GM12873 (cell line): ENCODE results near the gene CSF3R.

Experiments
- TF ChIP-seq, protein P1 (sequence below): IDR thresholded peaks from 2 replicates; pipeline ENCODE4 v1.5.1; 2012; ENCODE audit warnings: low read depth, mild to moderate bottlenecking, moderate library complexity, low read length, control low read depth; ENCODE audit not compliant: insufficient read depth; ENCODE audit errors: missing control alignments

Gene CSF3R

DNA sequence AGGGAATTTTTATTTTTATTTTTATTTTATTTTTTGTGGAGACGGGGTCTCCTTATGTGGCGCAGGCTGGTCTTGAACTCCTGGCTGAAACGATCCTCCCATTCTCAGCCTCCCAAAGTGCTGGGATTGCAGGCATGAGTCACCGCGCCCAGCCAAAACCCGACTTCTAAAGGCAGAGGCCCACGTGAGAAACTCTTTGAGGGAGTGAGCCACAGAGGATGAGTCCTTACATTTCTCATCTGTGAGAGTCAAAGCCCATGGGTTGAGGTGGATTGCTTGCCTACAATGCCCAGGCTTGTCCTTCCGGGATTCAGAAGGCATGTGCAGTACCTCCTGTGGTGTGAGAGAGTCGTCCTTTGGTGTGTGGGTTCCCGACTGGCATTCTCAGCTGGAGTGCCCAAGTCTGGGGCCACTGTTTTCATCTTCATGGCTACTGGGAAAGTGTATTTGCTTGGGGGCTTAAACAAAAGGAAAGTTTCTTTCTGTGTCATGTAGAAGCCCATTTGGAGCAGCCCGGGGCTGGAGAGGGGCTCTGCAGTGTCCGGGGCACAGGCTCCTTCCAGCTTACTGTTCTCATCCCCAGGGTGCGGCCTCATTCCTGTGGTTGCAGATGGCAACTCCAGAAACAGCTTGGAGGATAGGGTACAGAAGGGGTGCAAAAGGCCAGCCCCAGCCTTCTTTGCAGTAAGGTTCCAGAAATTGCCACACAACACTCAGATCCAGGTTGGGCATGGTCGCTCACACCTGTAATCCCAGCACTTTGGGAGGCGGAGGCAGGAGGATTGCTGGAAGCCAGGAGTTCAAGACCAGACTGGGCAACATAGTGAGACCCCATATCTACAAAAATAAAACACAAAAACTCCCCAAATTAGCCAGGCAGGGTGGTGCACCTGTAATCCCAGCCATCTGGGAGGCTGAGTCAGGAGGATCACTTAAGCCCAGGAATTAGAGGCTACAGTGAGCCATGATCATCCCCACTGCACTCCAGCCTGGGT lies 29.4 kb upstream of the CSF3R start:
- TF ChIP-seq, protein P1, sequence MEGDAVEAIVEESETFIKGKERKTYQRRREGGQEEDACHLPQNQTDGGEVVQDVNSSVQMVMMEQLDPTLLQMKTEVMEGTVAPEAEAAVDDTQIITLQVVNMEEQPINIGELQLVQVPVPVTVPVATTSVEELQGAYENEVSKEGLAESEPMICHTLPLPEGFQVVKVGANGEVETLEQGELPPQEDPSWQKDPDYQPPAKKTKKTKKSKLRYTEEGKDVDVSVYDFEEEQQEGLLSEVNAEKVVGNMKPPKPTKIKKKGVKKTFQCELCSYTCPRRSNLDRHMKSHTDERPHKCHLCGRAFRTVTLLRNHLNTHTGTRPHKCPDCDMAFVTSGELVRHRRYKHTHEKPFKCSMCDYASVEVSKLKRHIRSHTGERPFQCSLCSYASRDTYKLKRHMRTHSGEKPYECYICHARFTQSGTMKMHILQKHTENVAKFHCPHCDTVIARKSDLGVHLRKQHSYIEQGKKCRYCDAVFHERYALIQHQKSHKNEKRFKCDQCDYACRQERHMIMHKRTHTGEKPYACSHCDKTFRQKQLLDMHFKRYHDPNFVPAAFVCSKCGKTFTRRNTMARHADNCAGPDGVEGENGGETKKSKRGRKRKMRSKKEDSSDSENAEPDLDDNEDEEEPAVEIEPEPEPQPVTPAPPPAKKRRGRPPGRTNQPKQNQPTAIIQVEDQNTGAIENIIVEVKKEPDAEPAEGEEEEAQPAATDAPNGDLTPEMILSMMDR: no peak

GRCh38 chr1:36510418-36510817 lies 27.7 kb upstream of the CSF3R start:
- TF ChIP-seq, protein P1: no peak

GRCh38 chr1:36508257-36508656 lies 25.5 kb upstream of the CSF3R start:
- TF ChIP-seq, protein P1: no peak

DNA sequence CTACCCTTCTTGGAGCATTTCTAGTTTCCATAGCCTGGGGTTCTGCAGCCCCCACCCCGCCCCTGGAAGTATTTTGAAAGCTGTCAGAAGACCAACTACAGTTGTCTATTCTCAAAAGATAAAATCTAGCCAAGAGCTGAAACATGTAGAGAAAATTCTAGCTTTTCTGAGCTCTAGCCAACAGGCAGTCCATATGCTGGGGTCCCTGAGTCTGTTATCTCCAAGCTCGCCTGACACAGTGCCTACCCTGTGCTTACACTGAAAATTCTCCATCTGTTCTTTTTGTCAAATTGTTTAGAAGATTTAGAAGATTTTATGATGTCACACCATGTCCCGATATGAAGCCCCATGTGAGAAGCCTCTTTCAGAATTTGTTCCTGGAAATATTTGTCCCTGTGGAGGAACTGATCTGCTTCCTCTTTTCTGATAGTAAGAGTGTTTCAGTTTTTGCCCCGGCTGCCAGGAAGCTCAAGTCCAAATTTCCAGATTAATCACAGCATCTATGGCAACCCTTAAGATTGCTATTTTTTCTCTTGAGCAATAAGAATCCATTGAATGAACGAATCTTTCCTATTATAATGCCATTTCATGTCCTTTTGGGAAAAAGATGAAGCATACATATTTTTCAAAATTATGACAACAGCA lies 23.7 kb upstream of the CSF3R start:
- TF ChIP-seq, protein P1: no peak

- TF ChIP-seq, protein P1: no peak
Measured at GRCh38 chr1:36503733-36504132, 21.0 kb upstream of the CSF3R start.

- TF ChIP-seq, protein P1: no peak
Measured at GRCh38 chr1:36503159-36503558, 20.4 kb upstream of the CSF3R start.

DNA sequence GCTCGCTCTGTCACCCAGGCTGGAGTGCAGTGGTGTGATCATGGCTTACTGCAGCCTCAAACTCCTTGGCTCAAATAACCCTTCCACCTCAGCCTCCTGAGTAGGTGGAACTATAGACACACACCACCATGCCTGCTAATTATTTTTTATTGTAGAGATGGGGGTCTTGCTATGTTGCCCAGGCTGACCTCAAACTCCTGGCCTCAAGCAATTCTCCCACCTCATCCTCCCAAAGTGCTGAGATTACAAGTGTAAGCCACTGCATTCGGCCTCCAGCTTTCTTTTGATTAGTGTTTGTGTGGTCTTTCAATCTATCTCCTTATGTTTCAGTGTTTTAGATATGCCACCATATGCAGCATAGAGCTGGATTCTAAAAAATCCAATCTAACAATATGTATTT lies 19.9 kb upstream of the CSF3R start:
- TF ChIP-seq, protein P1: no peak
